GM18519 (cell line): ENCODE data around the gene GNAT1.
"Not testable (repeated sequence)": the region's sequence is repeated elsewhere in the genome, so short reads cannot be mapped to it uniquely, and the experiment has no call there.

Experiments
- ATAC-seq: cut with Tn5 transposase; IDR thresholded peaks from one replicate; pipeline ENCODE4 v1.9.1; 2021; ENCODE audit warnings: mild to moderate bottlenecking, moderate library complexity; ENCODE audit not compliant: unreplicated experiment, low FRiP score

GNAT1 gene

DNA sequence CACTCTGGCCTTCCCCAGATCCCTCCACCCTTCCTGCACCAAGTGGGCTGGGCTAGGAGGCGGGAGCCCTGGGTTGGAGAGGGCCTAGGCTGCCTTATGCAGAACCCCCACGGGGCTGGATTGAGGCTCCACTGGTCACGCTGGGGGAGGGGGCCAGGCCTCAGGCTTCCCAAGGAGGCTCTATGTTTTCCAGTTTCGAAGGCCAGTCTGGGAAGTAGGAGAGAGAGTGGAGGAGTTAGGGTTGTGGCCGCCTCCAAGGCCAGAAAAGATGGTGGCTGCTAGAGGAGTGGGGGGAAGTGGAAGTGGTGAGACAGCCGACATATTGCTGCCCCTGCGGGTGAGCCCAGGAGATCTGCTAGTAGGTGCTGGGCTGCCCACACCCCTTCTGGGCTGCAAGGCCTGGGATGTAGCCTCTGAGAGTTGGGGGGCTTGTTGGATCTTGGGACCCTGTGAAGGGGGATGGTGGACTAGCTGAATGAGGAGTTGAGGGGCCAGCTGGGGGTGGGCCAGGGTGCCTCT lies 45.8 kb downstream of the GNAT1 start:
- ATAC-seq = no peak

DNA sequence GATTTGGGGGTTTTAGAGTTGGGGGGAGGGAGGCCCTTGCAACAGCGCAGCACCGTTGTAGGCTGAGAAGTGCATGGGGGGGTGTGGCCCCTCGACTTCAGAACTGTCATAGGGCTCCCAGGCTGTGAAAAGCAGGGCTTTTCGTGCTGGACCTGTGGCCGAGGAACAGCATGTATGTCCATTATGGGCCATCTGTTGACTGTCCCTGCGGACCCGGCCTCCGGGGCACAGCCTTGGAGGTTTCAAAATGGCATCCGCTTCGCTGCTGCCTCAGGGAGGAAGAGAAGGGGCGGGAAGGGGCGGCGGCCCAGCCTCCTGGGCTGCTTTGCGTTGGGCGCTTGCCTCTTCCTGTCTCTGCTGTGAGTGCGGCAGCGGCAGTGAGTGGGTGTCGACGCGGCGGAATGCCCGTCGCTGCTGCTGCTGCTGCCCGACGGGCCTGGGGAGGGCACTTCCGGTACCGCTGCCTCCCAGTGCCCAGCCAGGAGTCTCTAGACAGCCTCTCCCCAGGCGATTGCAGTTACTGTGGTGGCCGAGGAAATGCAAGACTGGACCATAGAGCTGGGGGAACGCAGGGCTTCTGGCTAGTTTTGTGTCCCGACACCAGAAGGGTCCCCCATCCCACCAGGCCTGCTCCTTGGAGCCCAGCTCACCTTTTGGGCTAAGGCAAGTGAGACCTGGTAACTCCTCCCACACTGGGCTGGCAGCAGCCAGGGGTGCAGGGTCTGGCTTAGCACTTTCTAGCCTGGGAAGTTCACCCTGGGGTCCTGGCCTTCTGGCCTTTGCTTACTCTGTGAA lies 46.5 kb downstream of the GNAT1 start:
- ATAC-seq = peak; percentile 30

DNA sequence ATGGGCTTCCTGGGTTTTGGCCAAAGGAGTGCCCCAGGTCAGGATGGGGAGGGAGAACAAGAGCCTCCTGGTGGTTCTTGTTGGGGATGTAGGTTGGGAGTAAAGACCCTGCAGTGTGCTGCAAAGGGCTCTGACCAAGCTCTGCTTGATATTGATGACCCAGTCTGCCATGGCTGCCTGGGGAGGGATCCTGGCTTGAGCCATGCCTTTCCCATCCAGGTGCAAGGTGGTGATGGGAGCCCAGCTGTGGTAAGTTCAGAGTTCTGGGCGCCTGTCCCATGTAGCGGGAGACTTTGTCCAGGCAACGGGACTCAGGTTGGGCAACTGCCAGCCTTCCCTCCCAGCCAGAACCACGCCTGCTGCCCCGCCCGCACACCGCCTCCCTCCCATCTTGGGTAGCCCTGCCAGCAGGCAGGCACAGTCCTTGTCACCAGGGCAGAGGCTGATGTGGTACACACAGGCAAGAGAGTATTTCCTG lies 47.2 kb downstream of the GNAT1 start:
- no peak for ATAC-seq

DNA sequence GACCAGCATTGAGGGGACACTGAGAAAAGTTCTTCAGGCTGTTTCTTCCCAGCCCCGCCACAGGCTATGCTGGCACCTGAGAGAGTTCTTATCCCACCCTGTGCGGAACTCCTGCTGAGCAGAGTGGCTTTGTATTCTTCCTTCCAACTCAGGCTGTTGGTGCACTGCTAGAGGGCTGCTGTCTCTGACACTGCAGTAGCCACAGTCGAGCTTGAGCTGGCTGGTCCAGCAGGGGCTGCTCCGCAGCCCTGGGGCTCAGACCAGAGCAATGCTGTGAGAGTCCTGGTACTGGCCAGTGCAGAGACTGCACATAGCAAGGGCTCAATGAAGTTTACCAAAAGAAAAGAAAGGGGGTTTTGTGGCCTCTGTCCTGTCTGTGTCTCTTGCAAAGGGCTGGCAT lies 48.2 kb downstream of the GNAT1 start:
- no peak for ATAC-seq

DNA sequence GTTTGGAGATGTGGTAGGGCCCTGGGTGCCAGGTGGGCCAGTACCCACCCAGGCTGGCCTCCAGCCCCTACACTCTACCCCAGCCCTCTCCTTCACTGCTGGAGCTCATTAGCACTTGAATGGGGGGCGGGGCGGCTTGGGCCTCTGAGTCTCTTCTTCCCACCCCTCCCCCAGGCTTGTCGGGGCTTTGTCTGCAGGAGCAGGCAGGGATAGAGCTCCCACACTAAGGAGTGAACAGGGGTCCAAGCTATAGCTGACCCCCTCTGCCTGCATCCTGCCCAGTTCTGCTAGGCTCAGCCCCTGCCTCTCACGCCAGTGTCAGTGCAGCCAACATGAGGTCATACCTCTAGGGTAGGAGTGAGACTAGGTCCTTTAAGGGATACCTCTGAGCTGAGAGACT lies 49.8 kb downstream of the GNAT1 start:
- no peak for ATAC-seq

DNA sequence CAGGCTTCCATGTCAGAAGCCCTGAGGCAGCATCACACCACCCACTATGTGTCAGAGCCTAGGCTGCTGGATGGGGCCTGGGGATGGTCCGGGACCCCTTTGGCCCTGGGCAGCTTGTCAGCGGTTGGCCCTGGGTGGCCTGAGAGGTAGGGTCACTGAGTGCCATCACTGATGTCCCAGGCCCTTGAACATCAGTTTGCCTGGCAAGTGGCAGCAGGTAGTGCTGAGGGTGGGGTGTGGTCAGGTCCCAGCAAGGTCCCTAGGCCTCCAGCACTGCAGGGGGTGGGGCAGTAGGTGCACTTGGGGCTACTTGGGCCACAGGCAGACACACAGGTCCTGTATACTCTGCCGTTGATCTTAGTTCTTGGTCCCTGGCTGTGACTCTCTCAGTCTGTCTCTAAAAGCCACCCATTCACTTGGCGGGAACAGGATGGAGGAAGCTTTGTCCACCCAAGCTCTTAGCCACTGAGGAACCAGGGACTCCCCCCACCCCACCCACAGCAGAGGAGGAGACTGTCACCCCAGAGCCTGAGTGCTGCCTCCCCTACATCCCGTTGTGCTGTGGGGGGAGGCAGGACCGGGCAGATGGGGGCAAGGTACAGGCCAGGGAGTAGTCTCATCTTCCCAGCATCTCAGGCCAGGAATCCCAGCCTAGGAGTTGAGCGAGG lies 50.4 kb downstream of the GNAT1 start:
- ATAC-seq = no peak

DNA sequence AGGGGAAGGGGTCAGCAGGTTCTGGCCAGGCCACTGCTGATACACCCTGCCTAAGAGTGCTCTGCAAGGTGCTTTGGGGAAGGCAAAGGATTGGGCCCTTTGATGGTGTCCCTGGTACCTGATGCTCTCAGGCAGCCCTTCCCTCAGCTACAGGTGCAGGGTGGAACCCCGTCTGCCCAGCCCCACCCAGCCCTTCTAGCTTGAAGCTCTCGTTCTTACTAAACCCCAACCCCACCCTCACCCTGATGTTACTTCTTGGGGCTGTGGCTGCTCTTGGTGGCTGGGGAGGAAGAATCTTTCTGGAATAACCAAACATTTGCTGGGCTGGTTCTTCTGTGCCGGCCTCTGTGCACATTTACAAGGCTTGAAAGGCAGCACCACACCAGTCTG lies 51.0 kb downstream of the GNAT1 start:
- no peak for ATAC-seq

DNA sequence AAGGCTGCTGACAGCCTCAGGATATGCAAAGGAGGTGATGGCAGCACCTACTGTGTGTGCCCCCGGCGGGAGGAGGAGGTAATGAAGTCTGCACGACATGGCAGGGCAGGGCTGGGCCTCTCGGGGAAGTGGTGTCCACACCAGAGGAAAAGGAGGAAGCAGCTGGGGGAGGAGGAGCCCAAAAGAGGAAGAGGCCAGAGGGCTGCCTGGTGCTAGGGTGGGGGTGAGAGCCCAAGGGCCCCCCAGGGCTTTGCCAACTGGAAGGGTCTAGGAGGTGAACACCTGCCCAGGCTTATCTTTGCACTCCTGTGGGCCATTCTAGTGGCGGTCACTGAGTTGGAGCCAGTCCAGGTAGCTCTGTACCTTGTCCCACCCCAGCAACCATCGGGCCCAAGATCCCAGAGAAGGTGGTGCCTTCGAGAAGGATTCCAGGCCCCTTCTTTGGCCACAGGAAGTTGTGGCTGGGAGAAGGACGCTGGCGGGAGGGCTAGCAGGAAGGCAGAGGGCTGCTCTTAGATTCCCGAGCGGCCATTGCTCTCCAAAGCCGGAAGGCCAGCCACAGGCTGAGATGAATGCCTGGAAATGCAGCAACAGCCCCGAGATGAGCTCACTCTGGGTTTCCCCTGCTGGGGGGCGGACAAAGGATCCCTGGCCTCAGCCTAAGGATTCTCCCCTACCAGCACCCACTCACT lies 51.6 kb downstream of the GNAT1 start:
- no peak for ATAC-seq

DNA sequence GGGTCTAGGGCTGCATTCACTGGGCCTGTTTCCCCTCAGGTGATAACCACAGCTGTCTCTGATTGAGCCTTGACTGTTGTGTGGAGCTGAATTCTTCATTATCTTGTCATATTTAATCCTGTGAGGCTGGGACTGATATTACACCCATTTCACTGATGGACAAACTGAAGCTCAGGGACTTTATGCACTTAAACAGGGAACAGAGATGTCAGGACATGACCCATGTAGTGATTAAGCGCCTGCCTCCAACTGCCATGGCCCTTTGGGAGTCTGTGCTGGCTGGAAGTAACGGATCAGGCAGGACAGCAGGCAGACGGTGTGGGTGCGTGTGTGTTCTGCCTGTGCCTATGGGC lies 52.1 kb downstream of the GNAT1 start:
- ATAC-seq = no peak

DNA sequence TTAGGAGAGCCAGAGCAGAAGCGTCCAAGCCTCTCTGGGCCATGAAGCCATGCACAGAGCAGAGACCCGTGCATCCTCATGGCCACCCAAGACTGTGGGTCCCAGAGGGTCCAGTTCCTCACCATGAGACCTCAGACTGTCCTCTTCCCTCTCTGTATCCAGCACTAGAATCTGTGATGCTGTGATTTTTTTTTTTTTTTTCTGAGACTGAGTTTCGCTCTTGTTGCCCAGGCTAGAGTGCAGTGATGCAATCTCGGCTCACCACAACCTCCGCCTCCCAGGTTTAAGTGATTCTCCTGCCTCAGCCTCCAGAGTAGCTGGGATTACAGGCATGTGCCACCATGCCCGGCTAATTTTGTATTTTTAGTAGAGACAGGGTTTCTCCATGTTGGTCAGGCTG lies 53.4 kb downstream of the GNAT1 start:
- not testable (repeated sequence) for ATAC-seq

DNA sequence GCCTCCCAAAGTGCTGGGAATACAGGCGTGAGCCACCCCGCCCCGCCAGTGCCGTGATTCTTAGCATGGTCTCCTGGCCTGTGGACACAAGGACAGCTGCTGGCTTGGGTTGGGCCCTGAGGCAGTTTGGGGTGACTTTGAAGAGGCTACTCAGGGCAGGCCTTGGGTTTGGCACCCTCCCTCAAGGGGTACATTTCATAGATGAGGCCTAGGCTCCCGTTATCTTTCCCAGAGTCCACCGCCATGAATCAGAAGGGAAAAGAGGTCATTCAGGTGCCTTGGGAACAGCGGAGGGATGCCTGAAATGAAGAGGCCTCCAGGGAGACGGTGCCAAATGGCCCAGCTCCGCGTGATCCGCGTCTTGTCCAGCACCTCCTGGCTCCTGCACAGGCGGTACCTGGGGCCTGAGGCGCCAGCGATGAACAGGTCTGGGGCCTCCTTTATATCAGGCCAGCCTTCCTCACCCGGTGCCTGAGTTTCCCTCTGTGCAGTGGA lies 53.9 kb downstream of the GNAT1 start:
- no peak for ATAC-seq

DNA sequence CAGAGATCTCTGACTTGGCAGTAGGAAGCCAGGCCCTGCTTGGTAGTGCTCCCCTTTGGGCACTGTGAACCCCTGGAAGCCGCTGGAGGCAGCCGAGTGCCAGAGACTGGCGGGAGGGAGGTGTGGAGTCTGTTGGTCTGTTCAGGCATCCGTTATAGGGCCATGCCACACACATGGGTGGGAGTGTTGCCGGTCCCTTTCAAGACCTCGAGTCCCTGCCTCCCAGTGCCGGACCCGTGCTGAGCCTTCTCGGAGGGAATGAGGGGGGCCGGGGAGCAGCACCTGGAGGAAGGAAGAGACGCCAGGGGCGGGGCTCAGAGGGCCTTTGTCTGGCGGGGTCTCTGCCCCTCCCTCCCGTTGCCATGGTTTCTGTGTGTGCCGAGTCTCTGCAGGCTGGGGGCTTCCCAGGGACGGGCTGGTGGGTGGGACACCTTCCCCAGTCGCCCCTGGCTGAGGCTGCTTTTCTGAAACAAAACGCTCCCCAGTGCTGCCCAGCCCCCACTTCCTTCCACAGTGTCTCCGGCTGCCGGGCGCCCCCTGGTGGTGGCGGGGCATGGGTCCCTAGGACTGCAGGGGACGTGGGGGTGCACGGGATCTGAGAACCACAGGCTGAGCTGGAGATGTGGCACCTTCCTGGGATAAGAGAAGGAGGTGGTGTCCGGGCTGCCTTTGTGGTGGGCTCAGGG lies 54.6 kb downstream of the GNAT1 start:
- ATAC-seq = peak; percentile 30

DNA sequence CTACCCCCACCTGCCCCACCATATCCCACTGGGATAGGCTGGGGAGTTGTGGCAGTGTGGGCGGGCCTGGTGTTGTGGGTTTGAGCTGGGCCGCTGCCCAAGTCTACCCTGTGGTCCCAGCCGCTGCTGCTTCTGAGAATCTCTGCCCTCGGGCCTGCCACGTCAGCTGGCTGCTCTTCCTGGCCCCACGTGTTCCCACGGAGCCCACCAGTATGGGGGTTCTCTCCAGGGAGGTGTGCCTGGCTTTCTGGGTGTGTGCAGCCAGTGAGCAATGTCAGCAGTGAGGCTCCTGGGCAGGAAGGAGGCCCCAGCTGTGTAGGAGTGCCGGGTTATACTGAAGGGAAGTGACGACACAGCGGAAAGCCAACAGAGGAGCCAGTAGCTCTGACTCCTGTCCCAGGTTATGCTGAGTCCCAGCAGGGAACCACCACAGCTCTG lies 55.1 kb downstream of the GNAT1 start:
- ATAC-seq = peak; percentile 48
